ENCODE data around the gene ZNF621. TPM values are rescaled to one million over a fixed set of nuclear protein-coding genes. Genes with fewer than 3 reads are reported as not detected.

ZNF621 gene
- total RNA-seq, 4 donors from 2014 or later = 10.9 to 28.3 (median 18.6) TPM

GRCh38 chr3:40518848-40519247 lies 5.9 kb upstream of the ZNF621 start:
- no peak overlapping the region for H3K27ac ChIP-seq
- WGBS, 2 donors (ENCODE audit: low coverage in 1 of 2) = 92 to 100% methylated on average over 1 of the region's 1 CpG
- no peaks in the 10 kb centered on the region for H3K27me3 ChIP-seq
- no peak for ATAC-seq
- TF ChIP-seq POLR2AphosphoS5 (IDR thresholded peaks at IDR 0.05) = no peak
- H3K9me3 ChIP-seq = no peaks in the 10 kb centered on the region
- H3K4me1 ChIP-seq = peaks cover 0 to 4% (median 0%) of the 10 kb centered on the region in 3 donors
- peaks cover 0 to 41% of the 10 kb centered on the region in 2 donors for H3K36me3 ChIP-seq
- no peak overlapping the region for H3K4me3 ChIP-seq

DNA sequence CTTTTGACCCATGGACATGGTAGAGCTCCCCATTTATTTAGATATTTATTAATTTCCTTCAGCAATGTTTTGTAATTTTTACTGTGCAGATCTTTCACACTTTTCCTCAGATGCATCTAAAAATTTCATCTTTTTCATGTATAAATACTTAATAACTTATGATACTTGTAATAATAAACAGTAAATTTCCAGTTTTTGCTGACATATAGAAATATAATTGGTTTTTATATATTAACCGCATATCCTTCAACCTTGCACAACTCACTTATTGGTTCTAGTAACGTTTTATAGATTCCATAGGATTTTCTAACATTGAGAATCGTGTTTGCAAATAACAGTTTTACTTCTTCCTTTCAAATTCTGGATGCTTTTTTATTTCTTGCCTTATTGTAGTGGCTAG lies 3.5 kb upstream of the ZNF621 start:
- ATAC-seq = no peak
- H3K9me3 ChIP-seq = no peaks in the 10 kb centered on the region
- no peak for TF ChIP-seq POLR2A (IDR thresholded peaks at IDR 0.05)
- no peak for TF ChIP-seq POLR2AphosphoS5 (IDR thresholded peaks at IDR 0.05)
- TF ChIP-seq EP300 (IDR thresholded peaks at IDR 0.05) = no peak
- TF ChIP-seq CTCF (IDR thresholded peaks at IDR 0.05) = no peak
- H3K27me3 ChIP-seq = no peaks in the 10 kb centered on the region
- peaks cover 0 to 18% of the 10 kb centered on the region in 2 donors for H3K36me3 ChIP-seq
- no peak overlapping the region for H3K4me3 ChIP-seq
- no peak overlapping the region for H3K27ac ChIP-seq
- 86 to 90% methylated on average over 3 of the region's 3 CpGs for WGBS, 2 donors (ENCODE audit: low coverage in 1 of 2)
- peaks cover 0 to 23% (median 0%) of the 10 kb centered on the region in 3 donors for H3K4me1 ChIP-seq

DNA sequence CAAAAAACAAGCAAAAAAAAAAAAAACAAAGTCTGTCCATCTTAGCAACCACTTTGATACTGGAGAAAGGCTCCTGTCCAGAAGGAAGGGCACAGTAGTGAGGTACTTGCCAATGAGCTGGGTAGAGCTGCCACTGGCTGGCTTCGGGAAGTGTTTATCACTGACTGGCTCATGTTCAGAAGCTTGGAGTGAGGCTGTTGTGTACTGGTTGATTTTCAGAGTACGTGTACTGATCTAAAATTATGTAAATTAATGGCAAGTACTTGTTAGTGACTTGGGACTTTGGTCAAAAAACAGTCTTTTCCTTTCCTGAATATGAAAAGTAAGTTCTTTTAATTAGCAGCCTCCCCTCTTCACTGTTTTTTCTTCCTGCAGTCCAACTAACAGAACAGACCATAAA lies 979 bp upstream of the ZNF621 start:
- no peak for ATAC-seq
- peak overlapping the region; percentile 84 to 93 (median 93) for H3K27ac ChIP-seq
- peaks cover 0 to 35% (median 0%) of the 10 kb centered on the region in 3 donors for H3K4me1 ChIP-seq
- peak overlapping the region in 1 of 2 donors; percentile 73 for H3K4me3 ChIP-seq
- no peak for TF ChIP-seq CTCF (IDR thresholded peaks at IDR 0.05)
- no peak for TF ChIP-seq EP300 (IDR thresholded peaks at IDR 0.05)
- no peak for TF ChIP-seq POLR2AphosphoS5 (IDR thresholded peaks at IDR 0.05)
- no peak for TF ChIP-seq POLR2A (IDR thresholded peaks at IDR 0.05)
- WGBS, 2 donors (ENCODE audit: low coverage in 1 of 2) = 24 to 42% methylated on average over 2 of the region's 2 CpGs
- no peaks in the 10 kb centered on the region for H3K9me3 ChIP-seq
- H3K36me3 ChIP-seq = peaks cover 0 to 26% of the 10 kb centered on the region in 2 donors
- no peaks in the 10 kb centered on the region for H3K27me3 ChIP-seq

DNA sequence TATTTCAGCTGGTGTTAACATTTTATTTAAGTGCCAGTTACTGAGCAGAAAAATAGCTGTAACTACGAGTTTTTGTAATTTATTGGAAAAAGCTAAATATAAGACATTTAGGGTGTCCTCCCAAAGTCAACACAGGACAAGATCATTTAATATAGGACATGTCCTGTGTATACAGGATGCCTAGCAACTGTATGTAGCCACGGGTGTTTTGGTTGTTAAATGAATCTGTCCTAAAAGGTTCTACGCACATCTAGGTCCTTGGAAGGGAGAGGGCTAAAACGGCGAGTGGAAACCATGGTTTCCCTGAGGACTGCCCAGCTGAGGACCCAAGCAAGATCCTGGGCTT lies 565 bp upstream of the ZNF621 start:
- ATAC-seq = no peak
- no peaks in the 10 kb centered on the region for H3K9me3 ChIP-seq
- H3K27ac ChIP-seq = peak overlapping the region; percentile 84 to 93 (median 93)
- WGBS, 2 donors (ENCODE audit: low coverage in 1 of 2) = 12 to 16% methylated on average over 5 of the region's 5 CpGs
- peaks cover 0 to 30% of the 10 kb centered on the region in 2 donors for H3K36me3 ChIP-seq
- H3K4me3 ChIP-seq = peak overlapping the region; percentile 70 to 73
- H3K27me3 ChIP-seq = no peaks in the 10 kb centered on the region
- TF ChIP-seq CTCF (IDR thresholded peaks at IDR 0.05) (no peak), EP300 (IDR thresholded peaks at IDR 0.05) (no peak), POLR2A (IDR thresholded peaks at IDR 0.05) (no peak)
- peaks cover 0 to 35% (median 0%) of the 10 kb centered on the region in 3 donors for H3K4me1 ChIP-seq

- Histone ChIP-seq H3K27me3 (no peaks in the 10 kb centered on the region), H3K9me3 (peaks cover 0 to 25% (median 0%) of the 10 kb centered on the region in 3 donors), H3K27ac (no peak overlapping the region), H3K4me3 (no peak overlapping the region), H3K4me1 (peaks cover 0 to 35% (median 0%) of the 10 kb centered on the region in 3 donors), H3K36me3 (peaks cover 19 to 73% of the 10 kb centered on the region in 2 donors)
- ATAC-seq = no peak
- no peak for TF ChIP-seq EP300 (IDR thresholded peaks at IDR 0.05)
- TF ChIP-seq POLR2AphosphoS5 (IDR thresholded peaks at IDR 0.05) = no peak
- no peak for TF ChIP-seq POLR2A (IDR thresholded peaks at IDR 0.05)
- TF ChIP-seq CTCF (IDR thresholded peaks at IDR 0.05) = no peak
- 89 to 93% methylated on average over 3 of the region's 3 CpGs for WGBS, 2 donors (ENCODE audit: low coverage in 1 of 2)
Measured at GRCh38 chr3:40528426-40528825, 3.7 kb downstream of the ZNF621 start.
